ENCODE measurements around the gene ANP32B.

Gene ANP32B

GRCh38 chr9:98046180-98046543 lies 63.0 kb downstream of the ANP32B start:
- Histone ChIP-seq H3K4me3 (IDR thresholded peaks at IDR 0.05; ENCODE audit: insufficient read depth, low read depth, low read length) (no peak overlapping the region), H3K79me2 (ENCODE audit: insufficient read depth, low read depth) (peaks cover 20% of the 10 kb centered on the region; the same call in 1 of the 2 replicates), H3K27me3 (ENCODE audit: insufficient read depth, low read depth) (no peaks in the 10 kb centered on the region), H3K27ac (peak overlapping the region; percentile 51; the same call in 1 of the 2 replicates), H4K20me1 (ENCODE audit: insufficient read depth) (no peaks in the 10 kb centered on the region), H3K4me2 (peak overlapping the region; percentile 27; the same call in 1 of the 2 replicates), H3K36me3 (ENCODE audit: insufficient read depth) (no peaks in the 10 kb centered on the region), H2AFZ (ENCODE audit: low read depth) (peak overlapping the region; percentile 25; the same call in 1 of the 2 replicates), H3K4me1 (ENCODE audit: low read depth, poor library complexity, severe bottlenecking) (peaks cover 7% of the 10 kb centered on the region), H3K9ac (peak overlapping the region; percentile 60; the same call in 1 of the 2 replicates)
- TF ChIP-seq, protein P1, sequence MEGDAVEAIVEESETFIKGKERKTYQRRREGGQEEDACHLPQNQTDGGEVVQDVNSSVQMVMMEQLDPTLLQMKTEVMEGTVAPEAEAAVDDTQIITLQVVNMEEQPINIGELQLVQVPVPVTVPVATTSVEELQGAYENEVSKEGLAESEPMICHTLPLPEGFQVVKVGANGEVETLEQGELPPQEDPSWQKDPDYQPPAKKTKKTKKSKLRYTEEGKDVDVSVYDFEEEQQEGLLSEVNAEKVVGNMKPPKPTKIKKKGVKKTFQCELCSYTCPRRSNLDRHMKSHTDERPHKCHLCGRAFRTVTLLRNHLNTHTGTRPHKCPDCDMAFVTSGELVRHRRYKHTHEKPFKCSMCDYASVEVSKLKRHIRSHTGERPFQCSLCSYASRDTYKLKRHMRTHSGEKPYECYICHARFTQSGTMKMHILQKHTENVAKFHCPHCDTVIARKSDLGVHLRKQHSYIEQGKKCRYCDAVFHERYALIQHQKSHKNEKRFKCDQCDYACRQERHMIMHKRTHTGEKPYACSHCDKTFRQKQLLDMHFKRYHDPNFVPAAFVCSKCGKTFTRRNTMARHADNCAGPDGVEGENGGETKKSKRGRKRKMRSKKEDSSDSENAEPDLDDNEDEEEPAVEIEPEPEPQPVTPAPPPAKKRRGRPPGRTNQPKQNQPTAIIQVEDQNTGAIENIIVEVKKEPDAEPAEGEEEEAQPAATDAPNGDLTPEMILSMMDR (conservative IDR thresholded peaks at IDR 0.05; ENCODE audit: low read depth, low read length), result no peak

DNA sequence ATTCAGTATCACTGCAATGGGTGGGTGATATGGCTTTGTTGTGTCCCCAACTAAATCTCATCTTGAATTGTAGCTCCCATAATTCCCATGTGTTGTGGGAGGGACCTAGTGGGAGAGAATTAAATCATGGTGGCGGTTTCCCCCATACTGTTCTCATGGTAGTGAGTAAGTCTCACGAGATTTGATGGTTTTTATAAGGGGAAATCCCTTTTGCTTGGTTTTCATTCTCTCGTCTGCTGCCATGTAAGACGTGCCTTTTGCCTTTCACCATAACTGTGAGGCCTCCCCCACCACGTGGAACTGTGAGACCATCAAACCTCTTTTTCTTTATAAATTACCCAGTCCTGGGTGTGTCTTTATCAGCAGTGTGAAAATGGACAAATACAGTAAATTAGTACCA lies 63.9 kb downstream of the ANP32B start:
- Histone ChIP-seq H3K36me3 (ENCODE audit: insufficient read depth) (no peaks in the 10 kb centered on the region), H3K9ac (no peak overlapping the region), H4K20me1 (ENCODE audit: insufficient read depth) (no peaks in the 10 kb centered on the region), H3K27ac (no peak overlapping the region), H3K79me2 (ENCODE audit: insufficient read depth, low read depth) (peaks cover 20% of the 10 kb centered on the region; the same call in 1 of the 2 replicates), H3K27me3 (ENCODE audit: insufficient read depth, low read depth) (no peaks in the 10 kb centered on the region), H3K4me2 (0 out of 2 replicates have a peak overlapping the region, but pooled peaks have one; percentile 27), H2AFZ (ENCODE audit: low read depth) (no peak overlapping the region), H3K4me1 (ENCODE audit: low read depth, poor library complexity, severe bottlenecking) (peaks cover 7% of the 10 kb centered on the region), H3K4me3 (IDR thresholded peaks at IDR 0.05; ENCODE audit: insufficient read depth, low read depth, low read length) (no peak overlapping the region)
- TF ChIP-seq, protein P1 (conservative IDR thresholded peaks at IDR 0.05; ENCODE audit: low read depth, low read length), result no peak

DNA sequence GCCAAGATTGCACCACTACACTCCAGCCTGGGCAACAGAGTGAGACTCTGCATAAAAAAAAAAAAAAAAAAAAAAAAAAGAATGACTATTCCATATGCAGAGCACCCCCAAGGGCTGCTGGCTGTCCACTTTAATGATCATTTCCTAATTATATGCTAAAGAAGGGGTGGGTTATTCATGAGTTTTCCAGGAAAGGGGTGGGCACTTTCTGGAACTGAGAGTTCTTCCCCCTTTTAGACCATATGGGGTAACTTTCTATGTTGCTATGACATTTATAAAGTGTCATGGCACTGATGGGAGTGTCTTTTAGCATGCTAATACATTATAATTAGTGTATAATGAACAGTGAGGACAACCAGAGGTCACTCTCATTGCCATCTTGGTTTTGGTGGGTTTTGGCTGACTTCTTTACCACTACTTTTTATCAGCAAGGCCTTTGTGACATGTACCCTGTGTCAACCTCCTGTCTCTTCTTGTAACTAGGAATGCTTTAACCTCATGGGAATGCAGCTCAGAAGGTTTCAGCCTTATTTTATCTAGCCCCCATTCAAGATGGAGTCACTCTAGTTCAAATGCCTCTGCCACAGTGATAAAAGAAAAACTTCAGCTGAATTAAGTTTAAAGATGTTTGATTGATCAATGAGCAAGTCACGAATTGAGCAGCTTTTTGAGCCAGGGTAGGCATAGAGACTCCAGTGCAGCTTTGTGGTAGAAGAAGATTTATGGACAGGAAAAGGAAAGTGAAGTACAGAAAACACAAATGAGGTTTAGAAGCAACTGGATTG lies 66.3 kb downstream of the ANP32B start:
- peaks cover 20% of the 10 kb centered on the region; the same call in 1 of the 2 replicates for H3K79me2 ChIP-seq (ENCODE audit: insufficient read depth, low read depth)
- H3K4me1 ChIP-seq (ENCODE audit: low read depth, poor library complexity, severe bottlenecking), result peaks cover 7% of the 10 kb centered on the region
- no peak overlapping the region for H3K9ac ChIP-seq
- H3K36me3 ChIP-seq (ENCODE audit: insufficient read depth), result no peaks in the 10 kb centered on the region
- H3K27me3 ChIP-seq (ENCODE audit: insufficient read depth, low read depth), result no peaks in the 10 kb centered on the region
- H3K4me2 ChIP-seq, result no peak overlapping the region
- no peak overlapping the region for H3K4me3 ChIP-seq (IDR thresholded peaks at IDR 0.05; ENCODE audit: insufficient read depth, low read depth, low read length)
- no peak overlapping the region for H3K27ac ChIP-seq
- H2AFZ ChIP-seq (ENCODE audit: low read depth), result no peak overlapping the region
- no peaks in the 10 kb centered on the region for H4K20me1 ChIP-seq (ENCODE audit: insufficient read depth)
- TF ChIP-seq, protein P1 (conservative IDR thresholded peaks at IDR 0.05; ENCODE audit: low read depth, low read length), result no peak

DNA sequence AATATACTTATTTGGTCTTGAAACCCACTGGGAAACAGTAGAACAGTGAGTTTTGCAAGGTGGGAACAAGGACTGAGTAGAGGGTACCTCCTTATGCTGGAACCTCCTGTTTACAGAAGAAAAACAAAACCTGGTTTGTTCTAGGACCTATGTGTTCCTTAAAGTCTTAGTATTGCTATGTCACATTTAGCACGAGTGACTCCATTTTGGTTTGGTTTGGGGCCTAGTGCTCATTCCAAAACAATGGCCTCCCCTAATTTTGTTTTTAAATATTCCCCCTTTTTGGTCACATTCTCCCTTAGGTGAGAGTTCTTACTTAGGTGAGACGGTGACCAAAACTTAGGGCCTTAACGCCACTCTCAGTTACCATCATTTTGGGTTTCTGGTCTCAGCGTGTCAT lies 67.2 kb downstream of the ANP32B start:
- no peak overlapping the region for H3K27ac ChIP-seq
- H3K4me3 ChIP-seq (IDR thresholded peaks at IDR 0.05; ENCODE audit: insufficient read depth, low read depth, low read length), result no peak overlapping the region
- H2AFZ ChIP-seq (ENCODE audit: low read depth), result no peak overlapping the region
- no peaks in the 10 kb centered on the region for H3K27me3 ChIP-seq (ENCODE audit: insufficient read depth, low read depth)
- H3K4me2 ChIP-seq, result no peak overlapping the region
- TF ChIP-seq, protein P1 (conservative IDR thresholded peaks at IDR 0.05; ENCODE audit: low read depth, low read length), result no peak
- H3K9ac ChIP-seq, result no peak overlapping the region
- no peaks in the 10 kb centered on the region for H3K36me3 ChIP-seq (ENCODE audit: insufficient read depth)
- no peaks in the 10 kb centered on the region for H3K4me1 ChIP-seq (ENCODE audit: low read depth, poor library complexity, severe bottlenecking)
- H3K79me2 ChIP-seq (ENCODE audit: insufficient read depth, low read depth), result peaks cover 20% of the 10 kb centered on the region; the same call in 1 of the 2 replicates
- no peaks in the 10 kb centered on the region for H4K20me1 ChIP-seq (ENCODE audit: insufficient read depth)
